Measurements from ENCODE around the gene MLPH. TPM values are rescaled to one million over a fixed set of nuclear protein-coding genes. Genes with fewer than 3 reads are reported as not detected.

Gene MLPH
- total and polyA plus RNA-seq, 7 donors = 0.91 to 7.8 (median 2.4) TPM

- WGBS, 3 donors = 68 to 70% (median 69%) methylated on average over 6 of the region's 6 CpGs
- no peak overlapping the region for H3K4me3 ChIP-seq
- no peaks in the 10 kb centered on the region for H3K9me3 ChIP-seq
- ATAC-seq = no peak
- TF ChIP-seq, protein P1, sequence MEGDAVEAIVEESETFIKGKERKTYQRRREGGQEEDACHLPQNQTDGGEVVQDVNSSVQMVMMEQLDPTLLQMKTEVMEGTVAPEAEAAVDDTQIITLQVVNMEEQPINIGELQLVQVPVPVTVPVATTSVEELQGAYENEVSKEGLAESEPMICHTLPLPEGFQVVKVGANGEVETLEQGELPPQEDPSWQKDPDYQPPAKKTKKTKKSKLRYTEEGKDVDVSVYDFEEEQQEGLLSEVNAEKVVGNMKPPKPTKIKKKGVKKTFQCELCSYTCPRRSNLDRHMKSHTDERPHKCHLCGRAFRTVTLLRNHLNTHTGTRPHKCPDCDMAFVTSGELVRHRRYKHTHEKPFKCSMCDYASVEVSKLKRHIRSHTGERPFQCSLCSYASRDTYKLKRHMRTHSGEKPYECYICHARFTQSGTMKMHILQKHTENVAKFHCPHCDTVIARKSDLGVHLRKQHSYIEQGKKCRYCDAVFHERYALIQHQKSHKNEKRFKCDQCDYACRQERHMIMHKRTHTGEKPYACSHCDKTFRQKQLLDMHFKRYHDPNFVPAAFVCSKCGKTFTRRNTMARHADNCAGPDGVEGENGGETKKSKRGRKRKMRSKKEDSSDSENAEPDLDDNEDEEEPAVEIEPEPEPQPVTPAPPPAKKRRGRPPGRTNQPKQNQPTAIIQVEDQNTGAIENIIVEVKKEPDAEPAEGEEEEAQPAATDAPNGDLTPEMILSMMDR (IDR thresholded peaks at IDR 0.05) = no peak
- H3K27ac ChIP-seq = no peak overlapping the region
- H3K27me3 ChIP-seq (ENCODE audit: insufficient read depth in 3 of 3, low read length in 2 of 3) = no peaks in the 10 kb centered on the region
- no peaks in the 10 kb centered on the region for H3K4me1 ChIP-seq
- H3K36me3 ChIP-seq (ENCODE audit: insufficient read depth in 1 of 2, low read depth in 1 of 2) = no peaks in the 10 kb centered on the region
- intact Hi-C loops (cut with DNase I) = no loop called here
- no peak for DNase-seq
Measured at GRCh38 chr2:237524631-237525030, 37.6 kb downstream of the MLPH start.

DNA sequence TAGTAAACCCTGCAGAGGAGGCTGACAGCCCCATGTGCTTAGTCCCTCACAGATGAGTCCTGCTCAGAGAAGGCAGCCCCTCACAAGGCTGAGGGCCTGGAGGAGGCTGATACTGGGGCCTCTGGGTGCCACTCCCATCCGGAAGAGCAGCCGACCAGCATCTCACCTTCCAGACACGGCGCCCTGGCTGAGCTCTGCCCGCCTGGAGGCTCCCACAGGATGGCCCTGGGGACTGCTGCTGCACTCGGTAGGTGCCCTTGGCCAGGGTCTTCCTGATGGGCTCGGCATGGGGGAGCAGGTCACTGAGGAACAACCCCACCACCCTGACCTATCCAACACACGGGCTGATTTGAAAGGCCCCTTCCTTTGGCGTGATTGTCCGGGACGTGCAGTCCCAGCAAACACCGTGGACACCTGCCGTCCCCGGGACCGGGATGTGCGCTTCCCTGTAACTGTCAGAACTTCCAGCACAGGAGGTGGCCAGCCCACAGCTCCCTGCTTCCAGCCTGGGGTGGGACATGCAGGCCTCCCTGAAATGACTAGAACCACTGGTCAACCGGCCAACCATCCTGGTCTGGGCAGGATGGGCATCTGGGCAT, 38.6 kb downstream of the MLPH start:
- TF ChIP-seq, protein P1 (IDR thresholded peaks at IDR 0.05) = no peak
- WGBS, 3 donors = 88 to 90% (median 88%) methylated on average over 15 to 17 of the region's 17 CpGs
- Histone ChIP-seq H3K27me3 (ENCODE audit: insufficient read depth in 3 of 3, low read length in 2 of 3) (no peaks in the 10 kb centered on the region), H3K4me1 (no peaks in the 10 kb centered on the region), H3K36me3 (ENCODE audit: insufficient read depth in 1 of 2, low read depth in 1 of 2) (no peaks in the 10 kb centered on the region), H3K4me3 (no peak overlapping the region), H3K27ac (no peak overlapping the region), H3K9me3 (no peaks in the 10 kb centered on the region)
- DNase-seq (no peak), ATAC-seq (peak in 1 of 4 donors; percentile 19)
- intact Hi-C loops (cut with DNase I) = no loop called here

GRCh38 chr2:237527233-237527632, 40.2 kb downstream of the MLPH start:
- intact Hi-C loops (cut with DNase I) = no loop called here
- TF ChIP-seq, protein P1 (IDR thresholded peaks at IDR 0.05) = no peak
- Histone ChIP-seq H3K4me3 (no peak overlapping the region), H3K27me3 (ENCODE audit: insufficient read depth in 3 of 3, low read length in 2 of 3) (no peaks in the 10 kb centered on the region), H3K27ac (no peak overlapping the region), H3K9me3 (no peaks in the 10 kb centered on the region), H3K4me1 (no peaks in the 10 kb centered on the region), H3K36me3 (ENCODE audit: insufficient read depth in 1 of 2, low read depth in 1 of 2) (no peaks in the 10 kb centered on the region)
- peak; percentile 52 to 72 (median 56) for ATAC-seq
- no peak for DNase-seq
- 49 to 60% (median 55%) methylated on average over 11 of the region's 11 CpGs for WGBS, 3 donors

DNA sequence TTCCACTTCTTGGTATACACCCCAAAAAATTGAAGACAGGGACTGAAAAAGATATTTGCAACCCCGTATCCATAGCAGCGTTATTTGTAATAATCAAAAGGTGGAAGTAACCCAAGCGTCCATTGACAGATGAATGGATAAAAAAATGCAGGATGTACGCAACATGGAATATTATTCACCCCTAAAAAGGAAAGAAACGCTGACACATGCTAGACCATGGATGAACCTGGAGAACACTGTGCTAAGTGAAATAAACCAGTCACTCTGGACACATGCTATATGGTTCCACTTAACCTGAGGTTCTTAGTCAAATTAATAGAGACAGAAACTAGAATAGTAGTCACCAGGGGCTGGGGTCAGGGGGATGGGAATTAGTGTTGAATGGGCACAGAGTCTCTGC, 40.7 kb downstream of the MLPH start:
- TF ChIP-seq, protein P1 (IDR thresholded peaks at IDR 0.05) = no peak
- H3K27me3 ChIP-seq (ENCODE audit: insufficient read depth in 3 of 3, low read length in 2 of 3) = no peaks in the 10 kb centered on the region
- ATAC-seq (no peak), DNase-seq (no peak)
- H3K4me1 ChIP-seq = no peaks in the 10 kb centered on the region
- H3K36me3 ChIP-seq (ENCODE audit: insufficient read depth in 1 of 2, low read depth in 1 of 2) = no peaks in the 10 kb centered on the region
- intact Hi-C loops (cut with DNase I) = no loop called here
- 95 to 98% (median 96%) methylated on average over 5 of the region's 5 CpGs for WGBS, 3 donors
- H3K9me3 ChIP-seq = no peaks in the 10 kb centered on the region
- no peak overlapping the region for H3K4me3 ChIP-seq
- no peak overlapping the region for H3K27ac ChIP-seq

All from psoas muscle (tissue), 8 donors.